ENCODE results near the gene CTNNA3. TPM values are rescaled to one million over a fixed set of nuclear protein-coding genes. Genes with fewer than 3 reads are reported as not detected.

CTNNA3 gene
- total RNA-seq, 1 donor from 2014 or later, result not detected

DNA sequence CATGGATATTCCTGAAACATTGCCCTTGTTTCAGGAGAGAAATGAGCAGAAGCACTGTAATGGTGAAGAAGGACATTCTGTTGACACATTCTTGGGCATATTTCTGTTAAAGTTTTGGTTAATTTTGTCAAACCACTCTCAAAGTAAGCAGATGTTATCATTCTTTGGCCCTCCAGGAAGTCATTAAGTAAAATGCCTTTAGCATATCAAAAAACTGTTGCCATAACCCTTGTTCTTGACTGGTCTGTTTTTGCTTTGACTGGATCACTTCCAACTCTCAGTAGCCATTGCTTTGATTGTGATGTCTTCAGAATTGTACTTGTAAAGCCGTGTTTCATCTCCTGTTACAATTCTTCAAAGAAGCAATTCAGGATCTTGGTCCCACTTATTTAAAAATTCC, 1174.5 kb downstream of the CTNNA3 start:
- Histone ChIP-seq H3K36me3 (ENCODE audit: control insufficient read depth, insufficient read depth, low read length) (no peaks in the 10 kb centered on the region), H3K4me3 (ENCODE audit: low read depth, low read length) (no peak overlapping the region), H3K27me3 (ENCODE audit: control insufficient read depth, insufficient read depth, low read length) (no peaks in the 10 kb centered on the region)
- FAIRE-seq (no peak), DNase-seq (ENCODE audit: low read depth) (no peak)
- TF ChIP-seq, protein P1, sequence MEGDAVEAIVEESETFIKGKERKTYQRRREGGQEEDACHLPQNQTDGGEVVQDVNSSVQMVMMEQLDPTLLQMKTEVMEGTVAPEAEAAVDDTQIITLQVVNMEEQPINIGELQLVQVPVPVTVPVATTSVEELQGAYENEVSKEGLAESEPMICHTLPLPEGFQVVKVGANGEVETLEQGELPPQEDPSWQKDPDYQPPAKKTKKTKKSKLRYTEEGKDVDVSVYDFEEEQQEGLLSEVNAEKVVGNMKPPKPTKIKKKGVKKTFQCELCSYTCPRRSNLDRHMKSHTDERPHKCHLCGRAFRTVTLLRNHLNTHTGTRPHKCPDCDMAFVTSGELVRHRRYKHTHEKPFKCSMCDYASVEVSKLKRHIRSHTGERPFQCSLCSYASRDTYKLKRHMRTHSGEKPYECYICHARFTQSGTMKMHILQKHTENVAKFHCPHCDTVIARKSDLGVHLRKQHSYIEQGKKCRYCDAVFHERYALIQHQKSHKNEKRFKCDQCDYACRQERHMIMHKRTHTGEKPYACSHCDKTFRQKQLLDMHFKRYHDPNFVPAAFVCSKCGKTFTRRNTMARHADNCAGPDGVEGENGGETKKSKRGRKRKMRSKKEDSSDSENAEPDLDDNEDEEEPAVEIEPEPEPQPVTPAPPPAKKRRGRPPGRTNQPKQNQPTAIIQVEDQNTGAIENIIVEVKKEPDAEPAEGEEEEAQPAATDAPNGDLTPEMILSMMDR (IDR thresholded peaks at IDR 0.05; ENCODE audit: insufficient read depth, low read length, severe bottlenecking), result no peak

DNA sequence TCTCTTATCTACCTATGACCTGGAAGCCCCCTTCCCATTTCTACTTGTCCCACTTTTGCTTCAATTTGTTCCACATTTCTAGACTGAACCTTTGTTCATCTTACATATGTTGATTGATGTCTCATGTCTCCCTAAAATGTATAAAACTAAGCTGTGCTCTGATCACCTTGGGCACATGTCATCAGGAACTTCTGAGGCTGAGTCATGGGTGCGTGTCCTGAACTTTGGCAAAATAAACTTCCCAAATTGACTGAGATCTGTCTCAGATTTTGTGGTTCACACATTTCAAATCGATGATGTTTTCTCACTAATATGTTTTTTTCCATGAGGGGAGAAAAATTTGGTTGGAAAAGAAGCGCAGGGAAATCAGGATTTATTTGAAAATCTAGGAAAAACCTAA, 1176.4 kb downstream of the CTNNA3 start:
- DNase-seq (ENCODE audit: low read depth), result peak; percentile 10

DNA sequence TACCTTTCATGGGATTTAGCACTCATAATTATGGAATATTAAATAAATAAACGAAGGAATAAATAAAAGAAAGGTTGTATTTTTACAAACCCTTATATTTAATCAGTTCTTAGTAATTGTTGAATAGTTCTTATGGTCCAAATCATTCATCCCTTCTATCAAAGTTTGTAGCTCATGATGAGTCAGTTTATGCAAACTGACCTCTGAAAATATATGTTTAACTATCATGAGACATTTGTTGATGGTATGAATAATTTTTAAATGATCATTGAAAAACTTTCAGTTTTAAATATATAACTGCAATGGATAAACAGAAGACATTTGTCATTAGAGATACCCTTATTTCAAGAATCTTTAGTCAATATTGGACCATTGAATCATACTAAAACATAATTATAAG, 1181.3 kb downstream of the CTNNA3 start:
- Histone ChIP-seq H3K27me3 (ENCODE audit: control insufficient read depth, insufficient read depth, low read length) (no peaks in the 10 kb centered on the region), H3K4me3 (ENCODE audit: low read depth, low read length) (no peak overlapping the region), H3K36me3 (ENCODE audit: control insufficient read depth, insufficient read depth, low read length) (no peaks in the 10 kb centered on the region)
- TF ChIP-seq, protein P1 (IDR thresholded peaks at IDR 0.05; ENCODE audit: insufficient read depth, low read length, severe bottlenecking), result no peak
- no peak for FAIRE-seq
- DNase-seq (ENCODE audit: low read depth), result peak; percentile 1

More for the DNA sequence above, 1176.4 kb downstream of the CTNNA3 start:
- TF ChIP-seq, protein P1 (IDR thresholded peaks at IDR 0.05; ENCODE audit: insufficient read depth, low read length, severe bottlenecking), result no peak
- FAIRE-seq, result no peak
- Histone ChIP-seq H3K4me3 (ENCODE audit: low read depth, low read length) (no peak overlapping the region), H3K36me3 (ENCODE audit: control insufficient read depth, insufficient read depth, low read length) (no peaks in the 10 kb centered on the region), H3K27me3 (ENCODE audit: control insufficient read depth, insufficient read depth, low read length) (no peaks in the 10 kb centered on the region)

DNA sequence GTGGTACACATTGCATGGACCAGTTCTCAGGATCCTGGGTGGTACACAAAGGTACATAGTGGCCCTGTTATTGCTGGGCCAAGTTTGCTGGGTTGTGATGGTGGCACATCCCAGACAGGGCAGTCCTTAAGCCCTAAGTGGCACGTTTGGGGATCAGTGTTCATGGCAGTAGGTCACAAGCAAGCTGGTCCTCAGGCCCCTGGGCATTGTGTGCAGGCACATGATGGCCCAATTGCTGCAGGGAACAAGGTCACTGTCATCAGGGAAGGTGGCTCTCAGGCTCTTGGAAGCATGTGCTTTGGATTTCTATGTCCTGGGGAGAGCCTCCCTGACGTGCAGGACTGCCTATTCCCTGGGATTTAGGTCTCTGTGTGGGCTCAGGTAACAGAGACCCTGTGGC, 1182.5 kb downstream of the CTNNA3 start:
- no peak overlapping the region for H3K4me3 ChIP-seq (ENCODE audit: low read depth, low read length)
- DNase-seq (ENCODE audit: low read depth) (no peak), FAIRE-seq (peak; percentile 18)
- TF ChIP-seq, protein P1 (IDR thresholded peaks at IDR 0.05; ENCODE audit: insufficient read depth, low read length, severe bottlenecking), result no peak
- H3K36me3 ChIP-seq (ENCODE audit: control insufficient read depth, insufficient read depth, low read length), result no peaks in the 10 kb centered on the region
- H3K27me3 ChIP-seq (ENCODE audit: control insufficient read depth, insufficient read depth, low read length), result no peaks in the 10 kb centered on the region

DNA sequence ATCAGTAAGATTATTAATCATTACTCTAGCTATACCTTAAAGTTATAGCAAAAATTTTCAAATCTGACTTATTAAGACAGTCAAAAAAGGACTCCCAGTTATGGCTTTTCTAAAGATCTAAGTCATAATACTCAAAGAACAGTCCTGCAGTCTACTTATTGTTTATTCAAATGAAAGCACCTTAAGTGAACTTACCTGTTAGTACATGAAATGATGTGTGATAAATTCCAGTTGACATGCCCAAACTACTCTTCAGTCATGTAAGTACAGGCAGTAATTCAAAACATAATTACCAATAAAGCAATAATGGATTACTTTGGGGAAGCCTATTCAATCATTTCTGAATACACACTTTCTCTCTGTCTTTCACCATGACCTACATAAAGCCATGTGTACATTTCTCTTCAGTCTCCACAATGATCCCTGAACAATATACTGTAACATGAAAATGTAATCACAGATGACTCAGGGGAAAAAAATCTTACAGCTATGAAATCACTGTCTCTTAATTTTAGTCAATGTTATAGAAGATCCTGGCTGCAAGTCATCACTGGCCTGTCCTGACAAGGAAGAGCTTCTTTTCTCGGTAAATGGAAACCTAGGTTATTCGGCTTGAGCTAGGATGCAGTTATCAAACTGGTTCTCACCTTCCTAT, 1190.9 kb downstream of the CTNNA3 start:
- Histone ChIP-seq H3K27me3 (ENCODE audit: control insufficient read depth, insufficient read depth, low read length) (no peaks in the 10 kb centered on the region), H3K36me3 (ENCODE audit: control insufficient read depth, insufficient read depth, low read length) (no peaks in the 10 kb centered on the region), H3K4me3 (ENCODE audit: low read depth, low read length) (no peak overlapping the region)
- DNase-seq (ENCODE audit: low read depth), result peak; percentile 94
- no peak for FAIRE-seq
- TF ChIP-seq, protein P1 (IDR thresholded peaks at IDR 0.05; ENCODE audit: insufficient read depth, low read length, severe bottlenecking), result no peak

DNA sequence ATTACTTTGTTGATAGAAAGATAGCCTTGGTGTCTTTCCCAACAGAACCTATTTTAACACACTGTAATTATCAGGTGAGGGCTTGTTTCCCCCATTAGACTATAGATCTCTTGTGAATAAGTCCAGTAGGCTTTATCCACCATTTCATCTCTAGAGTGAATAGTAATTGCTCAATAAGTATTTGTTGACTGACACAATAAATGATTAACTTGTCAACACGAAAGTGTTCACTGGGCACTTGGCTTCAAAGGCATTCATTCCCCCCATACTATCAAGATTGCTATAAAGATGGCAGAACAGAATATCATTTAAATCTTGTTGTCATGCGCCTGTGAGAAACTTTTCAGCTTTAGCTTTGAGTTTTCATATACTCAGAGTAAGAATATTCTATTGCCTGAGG, 1194.6 kb downstream of the CTNNA3 start:
- FAIRE-seq (no peak), DNase-seq (ENCODE audit: low read depth) (no peak)
- TF ChIP-seq, protein P1 (IDR thresholded peaks at IDR 0.05; ENCODE audit: insufficient read depth, low read length, severe bottlenecking), result no peak
- H3K36me3 ChIP-seq (ENCODE audit: control insufficient read depth, insufficient read depth, low read length), result no peaks in the 10 kb centered on the region
- no peak overlapping the region for H3K4me3 ChIP-seq (ENCODE audit: low read depth, low read length)
- H3K27me3 ChIP-seq (ENCODE audit: control insufficient read depth, insufficient read depth, low read length), result no peaks in the 10 kb centered on the region
